GM19351 (cell line): Measurements from ENCODE around the gene ANP32B.
A peak's percentile ranks its signal among the peaks of the same experiment; 100 is the strongest.
"Not testable (repeated sequence)": the region's sequence is repeated elsewhere in the genome, so short reads cannot be mapped to it uniquely, and the experiment has no call there.

Experiments used
- ATAC-seq: cut with Tn5 transposase; IDR thresholded peaks from one replicate; pipeline ENCODE4 v1.9.1; 2021; ENCODE audit warnings: mild to moderate bottlenecking, moderate library complexity; ENCODE audit not compliant: unreplicated experiment

The ANP32B gene

GRCh38 chr9:97962575-97962974 lies 20.6 kb upstream of the ANP32B start:
- ATAC-seq, result no peak

DNA sequence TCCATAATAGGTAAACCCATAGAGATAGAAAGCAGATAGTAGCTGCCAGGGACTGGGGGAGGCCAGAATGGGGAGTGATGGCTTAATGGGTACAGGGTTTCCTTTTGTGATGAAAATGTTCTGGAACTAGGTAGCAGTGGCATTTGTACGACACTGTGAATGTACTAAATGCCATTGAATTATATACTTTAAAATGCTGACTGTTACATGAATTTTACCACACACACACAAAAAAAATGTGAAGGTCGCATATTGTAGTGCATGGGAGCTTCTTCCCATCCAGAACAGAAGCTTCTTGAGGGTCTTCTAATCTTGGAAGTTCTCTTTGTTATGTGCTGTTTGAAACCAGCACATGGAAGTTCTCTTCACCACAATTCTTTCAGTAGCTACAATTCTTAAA lies 19.9 kb upstream of the ANP32B start:
- ATAC-seq, result no peak

GRCh38 chr9:97964901-97965300 lies 18.2 kb upstream of the ANP32B start:
- no peak for ATAC-seq

DNA sequence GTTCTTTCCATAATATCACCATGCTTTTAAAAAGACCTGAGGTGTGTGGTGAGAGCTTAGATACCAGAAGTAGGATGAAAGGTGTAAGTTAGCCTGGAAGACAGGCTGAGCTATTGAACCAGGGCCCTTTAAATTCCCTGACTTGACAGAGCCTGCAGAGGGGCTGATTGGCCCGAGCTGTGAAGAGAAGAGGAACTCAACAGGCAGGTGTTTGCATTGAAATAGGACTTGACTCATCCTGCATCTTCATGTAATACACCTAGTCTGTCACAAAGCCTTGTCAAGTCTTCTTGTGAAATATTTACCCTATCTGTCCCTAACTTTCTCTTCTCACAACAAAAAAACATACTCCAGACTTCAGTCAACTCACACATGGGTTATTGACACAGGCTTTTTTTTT lies 16.6 kb upstream of the ANP32B start:
- no peak for ATAC-seq

DNA sequence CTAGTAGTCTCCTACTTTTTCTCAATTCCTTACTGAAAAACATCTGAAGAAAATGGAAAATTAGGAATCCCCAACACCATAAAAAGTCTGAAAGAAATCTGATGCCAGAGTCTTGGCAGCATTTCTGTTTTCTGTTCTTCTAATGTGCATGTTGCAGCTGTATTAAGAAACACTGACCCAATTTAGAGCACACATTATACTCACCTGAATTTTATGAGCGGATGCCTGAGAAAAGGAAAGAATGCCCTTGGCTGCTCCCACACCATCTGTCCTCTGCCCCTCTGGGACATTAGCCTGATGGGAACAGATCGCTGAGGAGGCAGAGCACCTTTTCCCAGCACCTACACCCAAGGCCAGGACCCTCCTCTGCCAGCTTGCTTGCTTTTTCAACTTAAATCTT lies 14.1 kb upstream of the ANP32B start:
- ATAC-seq, result no peak

- no peak for ATAC-seq
Observed at GRCh38 chr9:97970165-97970564, 13.0 kb upstream of the ANP32B start.

GRCh38 chr9:97972753-97973152 lies 10.4 kb upstream of the ANP32B start:
- no peak for ATAC-seq

GRCh38 chr9:97975376-97975775 lies 7.8 kb upstream of the ANP32B start:
- no peak for ATAC-seq

- not testable (repeated sequence) for ATAC-seq
Observed at GRCh38 chr9:97976633-97977032, 6.5 kb upstream of the ANP32B start.

DNA sequence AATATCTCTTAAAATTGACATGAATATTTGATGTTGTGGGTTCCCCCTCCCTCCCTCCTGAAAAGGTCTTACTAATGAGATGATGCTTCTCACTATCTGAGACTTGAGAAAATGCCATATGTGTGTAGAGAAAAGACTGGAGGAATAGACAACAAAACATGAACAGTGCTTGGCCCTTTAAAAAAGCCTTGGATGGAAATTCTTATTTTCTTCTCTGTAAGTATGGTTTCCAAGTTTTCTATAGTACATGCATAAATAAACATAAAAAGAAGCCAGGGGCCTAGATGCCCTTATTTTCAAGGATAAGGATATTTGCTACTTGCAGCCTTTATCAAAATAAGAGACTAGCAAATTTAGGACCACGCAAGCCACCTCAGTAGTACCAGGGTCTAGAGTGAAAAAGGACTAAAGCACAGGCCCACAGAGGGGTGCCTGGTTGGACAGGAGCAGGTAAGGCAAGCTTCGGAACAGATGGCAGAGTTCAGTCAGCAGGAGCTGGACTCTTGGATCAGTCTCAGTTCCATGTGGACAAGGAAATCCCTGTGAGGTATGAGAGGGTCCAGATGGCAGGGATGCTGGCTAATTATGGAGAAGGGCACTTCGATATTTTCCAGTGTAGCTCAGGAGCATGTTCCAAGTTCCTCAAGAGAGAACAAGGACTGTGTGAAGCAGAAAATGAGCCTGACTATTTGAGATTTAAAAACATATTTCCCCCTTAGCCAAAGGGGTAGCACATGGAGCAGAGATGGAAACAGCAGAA lies 4.6 kb upstream of the ANP32B start:
- ATAC-seq, result no peak

DNA sequence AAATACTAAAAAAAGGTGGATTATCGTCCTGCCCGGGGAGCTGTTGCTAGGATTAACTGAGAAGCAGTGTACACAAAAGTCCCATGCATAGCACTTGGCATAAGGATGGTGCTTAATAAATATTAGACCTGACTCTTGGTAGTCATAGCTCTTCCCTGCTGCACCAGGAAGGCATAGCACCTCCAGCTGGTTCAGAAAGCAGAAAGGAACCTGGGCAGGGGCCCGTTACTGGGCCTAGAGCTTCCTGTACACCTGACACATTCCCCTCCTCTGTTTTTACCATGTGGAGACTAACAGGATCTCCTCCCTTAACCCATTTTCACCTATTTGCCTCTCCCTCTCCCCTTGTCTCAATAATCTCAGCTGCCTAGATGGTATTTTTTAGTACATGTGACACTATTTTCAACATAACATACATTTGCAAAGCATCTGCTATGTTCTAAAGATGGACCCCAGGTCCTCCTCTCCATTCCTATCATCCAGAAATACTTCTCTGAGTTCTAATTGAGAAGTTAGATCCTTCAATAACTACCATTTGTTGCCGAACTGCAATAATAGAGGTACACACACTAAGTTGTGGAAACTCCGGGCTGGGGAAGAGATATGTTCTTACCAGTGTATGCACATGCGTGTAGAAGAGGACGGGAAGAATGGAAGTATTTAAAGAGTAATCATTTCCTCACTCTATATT lies 3.2 kb upstream of the ANP32B start:
- ATAC-seq, result no peak

DNA sequence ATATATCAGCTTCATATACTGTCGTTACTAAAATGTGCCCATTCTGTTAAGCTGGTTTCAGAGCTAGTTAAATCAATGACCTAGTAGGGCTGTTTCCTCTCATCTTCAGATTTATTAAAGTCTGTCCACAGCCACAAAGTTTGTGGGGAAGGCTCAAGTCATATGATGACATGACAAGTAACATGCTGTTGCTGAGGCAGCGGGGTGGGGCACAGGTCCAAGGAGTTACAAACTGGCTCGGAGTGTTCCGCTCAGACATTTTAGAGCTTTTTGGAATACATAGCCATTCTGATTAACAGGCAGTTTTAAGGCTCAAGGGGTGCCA lies 2.7 kb upstream of the ANP32B start:
- no peak for ATAC-seq

GRCh38 chr9:97980918-97981845 lies 2.0 kb upstream of the ANP32B start:
- no peak for ATAC-seq

- no peak for ATAC-seq
Observed at GRCh38 chr9:97981846-97982682, 1.1 kb upstream of the ANP32B start.

DNA sequence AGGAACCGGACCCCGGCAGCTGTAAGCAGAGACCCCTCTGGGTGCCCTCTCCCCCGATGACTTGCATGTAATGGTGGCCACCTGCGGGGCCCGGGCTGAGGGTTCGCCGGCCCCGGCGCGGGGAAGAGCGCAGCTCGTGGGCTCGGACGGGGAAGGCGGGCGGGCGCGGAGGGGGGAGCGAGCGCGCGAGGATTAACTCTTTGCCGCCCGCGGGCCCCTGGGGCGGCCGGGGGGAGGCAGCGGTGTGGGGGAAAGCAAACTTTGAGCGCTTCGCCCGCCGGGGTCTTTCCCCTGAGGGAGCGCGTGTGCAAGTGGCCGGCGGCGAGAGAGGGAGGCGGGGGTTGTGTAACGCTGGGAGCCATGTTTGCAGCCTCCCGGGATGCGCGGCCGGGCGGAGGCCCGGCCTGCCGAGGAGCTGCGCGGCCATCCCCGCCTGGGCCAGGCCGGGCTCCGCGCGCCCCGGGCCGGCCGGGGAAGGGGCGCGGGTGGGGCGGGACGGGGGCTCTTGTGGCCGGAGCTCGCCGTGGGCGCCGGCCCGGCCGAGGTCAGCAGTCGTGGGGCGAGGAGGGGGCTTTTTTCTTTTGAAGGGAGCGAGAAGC lies 547 bp downstream of the ANP32B start:
- no peak for ATAC-seq

DNA sequence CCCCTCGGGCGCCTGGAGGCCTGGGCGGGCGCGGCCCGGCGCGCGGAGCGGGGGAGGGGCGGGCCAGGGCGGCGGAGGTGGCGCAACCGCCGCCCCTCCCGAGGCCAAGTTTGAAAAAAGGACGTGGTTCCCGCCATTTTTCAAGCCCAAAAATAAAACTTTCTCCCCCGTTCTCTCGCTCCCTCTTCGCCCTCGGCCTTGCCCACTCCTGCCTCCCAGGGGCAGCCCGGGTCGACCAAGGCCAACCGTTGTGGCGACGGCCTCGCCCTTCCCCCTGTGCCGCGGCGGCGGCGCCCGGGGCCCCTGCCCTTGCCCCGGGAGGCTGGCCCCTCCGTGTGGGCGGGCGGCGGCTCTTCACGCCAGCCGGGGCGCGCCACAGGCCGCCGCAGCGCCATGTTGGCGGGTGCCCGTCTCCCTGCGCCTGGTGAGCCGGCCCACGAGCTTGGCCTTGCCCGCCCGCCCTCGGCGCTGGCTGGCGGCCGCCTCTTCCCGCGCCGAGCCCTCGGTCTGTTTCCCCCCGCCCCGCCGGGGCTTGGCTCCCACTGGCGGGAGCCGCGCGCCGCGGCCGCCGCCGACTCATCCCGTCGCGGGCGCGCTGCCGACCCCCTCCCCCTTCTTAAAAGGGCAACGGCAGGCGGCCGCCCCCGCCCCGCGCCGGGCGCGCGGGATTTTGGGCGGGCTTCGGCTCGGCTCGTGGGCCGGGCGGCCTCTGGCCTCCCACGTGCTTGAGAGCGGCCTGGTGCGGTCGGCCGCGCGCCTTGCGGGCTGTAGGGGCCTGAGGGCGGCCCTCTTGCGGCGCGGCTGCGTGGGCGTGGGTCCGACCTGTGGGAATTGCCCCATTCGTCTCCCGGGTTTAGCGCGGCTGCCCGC lies 1.3 kb downstream of the ANP32B start:
- peak; percentile 22 for ATAC-seq

- peak; percentile 2 for ATAC-seq
Observed at GRCh38 chr9:97985058-97985861, 2.1 kb downstream of the ANP32B start.

- ATAC-seq, result no peak
Observed at GRCh38 chr9:97987487-97987886, 4.3 kb downstream of the ANP32B start.

DNA sequence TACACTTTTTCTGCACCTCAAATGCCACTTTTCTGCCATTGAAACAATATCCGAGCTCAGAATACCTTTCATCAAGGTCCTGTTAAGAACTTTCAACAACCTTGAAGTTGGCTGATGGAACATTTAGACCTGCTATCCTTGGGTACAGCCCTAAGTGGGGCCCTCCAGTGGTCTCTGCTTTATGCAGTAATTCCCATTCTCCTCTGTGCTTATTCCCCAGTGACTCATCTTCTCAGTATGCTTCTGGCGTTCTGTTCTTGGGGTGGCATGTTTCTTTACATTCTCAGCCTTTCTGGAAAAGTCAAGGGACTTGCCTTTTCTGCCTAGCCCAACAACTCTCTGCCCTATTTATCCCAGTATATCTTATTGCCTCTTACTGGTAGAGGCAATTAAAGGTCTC lies 7.1 kb downstream of the ANP32B start:
- ATAC-seq, result no peak
